Chondrocyte (in vitro differentiated cells): ENCODE results near the gene MOSPD2. TPM values are rescaled to one million over a fixed set of nuclear protein-coding genes. Genes with fewer than 3 reads are reported as not detected.
A peak's percentile ranks its signal among the peaks of the same experiment; 100 is the strongest.

ENCODE experiments used
- DNase-seq: peaks from one replicate; pipeline ENCODE4 v3.0.0; 2021; ENCODE audit warnings: mixed read lengths, low spot score
- H3K27ac Mint-ChIP-seq: one replicate; pipeline ENCODE4 v1.8.0; 2021; ENCODE audit warnings: mild to moderate bottlenecking, moderate library complexity, mixed read lengths; ENCODE audit not compliant: unreplicated experiment
- H3K27me3 Mint-ChIP-seq: 2 replicates; pipeline ENCODE4 v1.8.0; 2021; ENCODE audit warnings: low read depth, mixed read lengths
- H3K36me3 Mint-ChIP-seq: 2 replicates; pipeline ENCODE4 v1.8.0; 2021; ENCODE audit warnings: low read depth, mixed read lengths
- H3K4me1 Mint-ChIP-seq: 2 replicates; pipeline ENCODE4 v1.8.0; 2021; ENCODE audit warnings: low read depth, mild to moderate bottlenecking, mixed read lengths
- H3K4me3 Mint-ChIP-seq: one replicate; pipeline ENCODE4 v1.8.0; 2021; ENCODE audit warnings: mild to moderate bottlenecking, moderate library complexity, mixed read lengths; ENCODE audit not compliant: unreplicated experiment
- H3K9me3 Mint-ChIP-seq: 2 replicates; pipeline ENCODE4 v1.8.0; 2021; ENCODE audit warnings: low read depth, mixed read lengths
- CTCF ChIP-seq: fragments of 200-600 bp; sonication (generic); IDR thresholded peaks from 2 replicates; pipeline ENCODE4 v1.5.0; 2021; ENCODE audit warnings: antibody characterized with exemption, mild to moderate bottlenecking, moderate library complexity
- total RNA-seq: library from RNA; stranded (reverse); gene quantifications from 3 replicates; pipeline ENCODE4 v1.2.1, GENCODE V29; 2021

Gene MOSPD2
- total RNA-seq, 1 donor from 2014 or later = 27.2 TPM

GRCh38 chrX:14946606-14947155, 73.5 kb downstream of the MOSPD2 start:
- TF ChIP-seq CTCF = no peak
- Mint-ChIP-seq H3K27ac (no peak overlapping the region), H3K4me1 (no peaks in the 10 kb centered on the region), H3K4me3 (no peak overlapping the region), H3K27me3 (no peaks in the 10 kb centered on the region), H3K9me3 (no peaks in the 10 kb centered on the region), H3K36me3 (no peaks in the 10 kb centered on the region)
- no peak for DNase-seq

GRCh38 chrX:14948691-14949090, 75.5 kb downstream of the MOSPD2 start:
- Mint-ChIP-seq H3K4me1 (peaks cover 4% of the 10 kb centered on the region), H3K27me3 (no peaks in the 10 kb centered on the region), H3K36me3 (no peaks in the 10 kb centered on the region), H3K9me3 (peaks cover 2% of the 10 kb centered on the region), H3K27ac (no peak overlapping the region), H3K4me3 (no peak overlapping the region)
- no peak for TF ChIP-seq CTCF
- DNase-seq = no peak

- Mint-ChIP-seq H3K4me3 (no peak overlapping the region), H3K36me3 (no peaks in the 10 kb centered on the region), H3K4me1 (peaks cover 18% of the 10 kb centered on the region), H3K9me3 (peaks cover 19% of the 10 kb centered on the region), H3K27me3 (no peaks in the 10 kb centered on the region), H3K27ac (no peak overlapping the region)
- no peak for DNase-seq
- TF ChIP-seq CTCF = no peak
Observed at GRCh38 chrX:14956813-14957582, 83.8 kb downstream of the MOSPD2 start.

- Mint-ChIP-seq H3K36me3 (no peaks in the 10 kb centered on the region), H3K4me3 (no peak overlapping the region), H3K27ac (peak overlapping the region; percentile 70), H3K4me1 (peaks cover 29% of the 10 kb centered on the region), H3K27me3 (no peaks in the 10 kb centered on the region), H3K9me3 (peaks cover 18% of the 10 kb centered on the region)
- no peak for DNase-seq
- TF ChIP-seq CTCF = no peak
Observed at GRCh38 chrX:14963447-14964236, 90.4 kb downstream of the MOSPD2 start.

GRCh38 chrX:14964500-14964899, 91.3 kb downstream of the MOSPD2 start:
- H3K9me3 Mint-ChIP-seq = peaks cover 18% of the 10 kb centered on the region
- no peak for DNase-seq
- no peaks in the 10 kb centered on the region for H3K36me3 Mint-ChIP-seq
- peak overlapping the region; percentile 24 for H3K27ac Mint-ChIP-seq
- H3K27me3 Mint-ChIP-seq = no peaks in the 10 kb centered on the region
- peak; percentile 64 for TF ChIP-seq CTCF
- no peak overlapping the region for H3K4me3 Mint-ChIP-seq
- peaks cover 20% of the 10 kb centered on the region for H3K4me1 Mint-ChIP-seq
